ENCODE results near the gene MGP. TPM values are rescaled to one million over a fixed set of nuclear protein-coding genes. Genes with fewer than 3 reads are reported as not detected.

MGP gene
- polyA plus RNA-seq, 3 donors: not detected

DNA sequence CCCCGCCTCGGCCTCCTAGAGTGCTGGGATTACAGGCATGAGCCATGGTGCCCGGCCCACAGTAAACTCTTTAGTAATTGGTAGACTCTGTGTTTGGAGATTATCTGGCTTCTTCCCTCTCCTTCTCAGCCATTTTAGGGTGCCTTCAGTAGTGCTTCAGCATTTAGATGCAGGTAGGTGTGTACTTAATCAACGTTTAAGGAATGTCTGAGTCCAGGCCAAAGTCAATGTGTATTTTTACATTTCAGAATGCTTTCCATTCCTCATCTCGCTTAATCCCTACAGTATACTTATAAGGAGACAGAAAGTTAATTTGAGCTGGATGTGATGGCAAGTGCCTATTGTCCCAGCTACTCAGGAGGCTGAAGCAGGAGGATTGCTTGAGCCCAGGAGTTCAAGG is 20.5 kb upstream of the MGP start:
- peaks cover 0 to 4% (median 0%) of the 10 kb centered on the region in 7 donors for H3K9me3 Mint-ChIP-seq
- H4K20me1 ChIP-seq (ENCODE audit: insufficient read depth, low read length): no peaks in the 10 kb centered on the region
- peaks cover 16% of the 10 kb centered on the region for H3K4me1 Mint-ChIP-seq
- H3K4me2 ChIP-seq (replicated peaks; ENCODE audit: extremely low read depth, low read length, poor library complexity, severe bottlenecking): no peak overlapping the region
- no peaks in the 10 kb centered on the region for H3K27me3 ChIP-seq (ENCODE audit: control insufficient read depth in 2 of 2, insufficient read depth in 2 of 2, low read length in 2 of 2)
- no peak overlapping the region for H3K9ac ChIP-seq (ENCODE audit: insufficient read depth, low read length, poor library complexity, severe bottlenecking)
- WGBS (ENCODE audit: insufficient coverage): no CpG with 5 or more reads among the region's 5 CpGs
- intact Hi-C loops (cut with micrococcal nuclease): no loop called here
- H3K9me3 ChIP-seq (replicated peaks in 1 of 2; ENCODE audit: control insufficient read depth in 1 of 2, insufficient read depth in 1 of 2, low read length in 2 of 2): no peaks in the 10 kb centered on the region
- H3K4me3 Mint-ChIP-seq: no peak overlapping the region
- DNase-seq: no peak
- H2AFZ ChIP-seq (ENCODE audit: insufficient read depth, low read depth, low read length, poor library complexity, severe bottlenecking): no peak overlapping the region
- peaks cover 0 to 11% of the 10 kb centered on the region in 2 donors for H3K36me3 ChIP-seq (replicated peaks in 1 of 2; ENCODE audit: control insufficient read depth in 1 of 2, insufficient read depth in 2 of 2, low read length in 2 of 2)
- no peaks in the 10 kb centered on the region for H3K79me2 ChIP-seq (ENCODE audit: insufficient read depth, low read length)
- H3K27ac ChIP-seq (ENCODE audit: low read depth in 1 of 2, low read length in 2 of 2): no peak overlapping the region
- H3K27me3 Mint-ChIP-seq (ENCODE audit: low read depth in 3 of 3): no peaks in the 10 kb centered on the region
- H3K36me3 Mint-ChIP-seq: peaks cover 31 to 33% of the 10 kb centered on the region in 2 donors
- H3K4me3 ChIP-seq (replicated peaks in 1 of 3; ENCODE audit: low read depth in 2 of 3, low read length in 3 of 3): no peak overlapping the region
- no peak overlapping the region for H3K27ac Mint-ChIP-seq
- H3K4me1 ChIP-seq (ENCODE audit: control insufficient read depth in 1 of 2, insufficient read depth in 2 of 2, low read length in 2 of 2): no peaks in the 10 kb centered on the region
- TF ChIP-seq, protein P1, sequence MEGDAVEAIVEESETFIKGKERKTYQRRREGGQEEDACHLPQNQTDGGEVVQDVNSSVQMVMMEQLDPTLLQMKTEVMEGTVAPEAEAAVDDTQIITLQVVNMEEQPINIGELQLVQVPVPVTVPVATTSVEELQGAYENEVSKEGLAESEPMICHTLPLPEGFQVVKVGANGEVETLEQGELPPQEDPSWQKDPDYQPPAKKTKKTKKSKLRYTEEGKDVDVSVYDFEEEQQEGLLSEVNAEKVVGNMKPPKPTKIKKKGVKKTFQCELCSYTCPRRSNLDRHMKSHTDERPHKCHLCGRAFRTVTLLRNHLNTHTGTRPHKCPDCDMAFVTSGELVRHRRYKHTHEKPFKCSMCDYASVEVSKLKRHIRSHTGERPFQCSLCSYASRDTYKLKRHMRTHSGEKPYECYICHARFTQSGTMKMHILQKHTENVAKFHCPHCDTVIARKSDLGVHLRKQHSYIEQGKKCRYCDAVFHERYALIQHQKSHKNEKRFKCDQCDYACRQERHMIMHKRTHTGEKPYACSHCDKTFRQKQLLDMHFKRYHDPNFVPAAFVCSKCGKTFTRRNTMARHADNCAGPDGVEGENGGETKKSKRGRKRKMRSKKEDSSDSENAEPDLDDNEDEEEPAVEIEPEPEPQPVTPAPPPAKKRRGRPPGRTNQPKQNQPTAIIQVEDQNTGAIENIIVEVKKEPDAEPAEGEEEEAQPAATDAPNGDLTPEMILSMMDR (IDR thresholded peaks at IDR 0.05): no peak

DNA sequence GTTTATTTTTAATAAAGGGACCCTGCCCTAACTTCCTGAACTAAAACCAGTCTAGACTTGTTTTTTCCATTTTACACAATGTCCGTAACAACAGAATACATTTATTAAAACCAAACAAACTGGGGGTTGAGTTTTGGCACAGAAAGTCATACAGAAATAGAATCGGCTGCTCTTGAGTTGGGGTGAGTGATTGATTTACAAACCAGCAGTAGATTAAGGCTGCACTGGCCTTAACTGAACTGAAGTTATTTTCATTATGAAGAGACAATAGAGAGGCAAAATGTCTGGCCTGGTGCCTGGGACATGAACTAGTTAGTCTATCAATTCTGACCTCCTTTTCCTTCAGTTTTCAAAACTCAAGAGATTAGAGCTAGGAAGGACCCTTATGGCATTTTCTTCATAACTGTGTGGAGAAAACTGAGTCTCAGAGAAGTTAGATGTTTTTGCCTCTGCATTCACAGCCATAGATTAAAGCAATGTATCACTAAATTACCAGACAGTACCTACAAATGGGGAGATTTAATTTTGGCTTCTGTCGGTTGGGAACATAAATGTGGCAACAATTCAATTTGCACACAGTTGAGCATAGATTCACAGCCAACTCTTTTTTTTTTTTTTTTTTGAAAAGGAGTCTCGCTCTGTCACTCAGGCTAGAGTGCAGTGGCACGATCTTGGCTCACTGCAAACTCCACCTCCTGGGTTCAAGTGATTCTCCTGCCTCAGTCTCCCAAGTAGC is 19.8 kb upstream of the MGP start:
- TF ChIP-seq, protein P1 (IDR thresholded peaks at IDR 0.05): no peak
- Histone ChIP-seq H3K27me3 (ENCODE audit: control insufficient read depth in 2 of 2, insufficient read depth in 2 of 2, low read length in 2 of 2) (no peaks in the 10 kb centered on the region), H3K4me1 (ENCODE audit: control insufficient read depth in 1 of 2, insufficient read depth in 2 of 2, low read length in 2 of 2) (no peaks in the 10 kb centered on the region), H3K27ac (ENCODE audit: low read depth in 1 of 2, low read length in 2 of 2) (no peak overlapping the region), H3K4me3 (replicated peaks in 1 of 3; ENCODE audit: low read depth in 2 of 3, low read length in 3 of 3) (no peak overlapping the region), H2AFZ (ENCODE audit: insufficient read depth, low read depth, low read length, poor library complexity, severe bottlenecking) (no peak overlapping the region), H3K4me2 (replicated peaks; ENCODE audit: extremely low read depth, low read length, poor library complexity, severe bottlenecking) (no peak overlapping the region), H3K36me3 (replicated peaks in 1 of 2; ENCODE audit: control insufficient read depth in 1 of 2, insufficient read depth in 2 of 2, low read length in 2 of 2) (peaks cover 0 to 5% of the 10 kb centered on the region in 2 donors), H3K9ac (ENCODE audit: insufficient read depth, low read length, poor library complexity, severe bottlenecking) (no peak overlapping the region), H3K79me2 (ENCODE audit: insufficient read depth, low read length) (no peaks in the 10 kb centered on the region), H4K20me1 (ENCODE audit: insufficient read depth, low read length) (no peaks in the 10 kb centered on the region), H3K9me3 (replicated peaks in 1 of 2; ENCODE audit: control insufficient read depth in 1 of 2, insufficient read depth in 1 of 2, low read length in 2 of 2) (no peaks in the 10 kb centered on the region)
- WGBS (ENCODE audit: insufficient coverage): no CpG with 5 or more reads among the region's 5 CpGs
- no peak overlapping the region for H3K27ac Mint-ChIP-seq
- intact Hi-C loops (cut with micrococcal nuclease): no loop called here
- H3K9me3 Mint-ChIP-seq: peaks cover 0 to 3% (median 0%) of the 10 kb centered on the region in 7 donors
- no peak overlapping the region for H3K4me3 Mint-ChIP-seq
- H3K27me3 Mint-ChIP-seq (ENCODE audit: low read depth in 3 of 3): no peaks in the 10 kb centered on the region
- H3K36me3 Mint-ChIP-seq: peaks cover 26 to 27% of the 10 kb centered on the region in 2 donors
- H3K4me1 Mint-ChIP-seq: peaks cover 14% of the 10 kb centered on the region
- DNase-seq: no peak

All from CD14-positive monocyte (primary cell).